ENCODE results near the gene ASB3.

- TF ChIP-seq POLR2A (IDR thresholded peaks at IDR 0.05) (no peak), CTCF (IDR thresholded peaks at IDR 0.05) (no peak), POLR2AphosphoS5 (IDR thresholded peaks at IDR 0.05) (no peak)
Measured at GRCh38 chr2:53701221-53701620, 85.5 kb downstream of the ASB3 start.

Data from transverse colon (tissue), 4 donors.